Osteoblast (primary cell): Measurements from ENCODE around the gene FILIP1L. TPM values are rescaled to one million over a fixed set of nuclear protein-coding genes. Genes with fewer than 3 reads are reported as not detected.

Experiments used
- DNase-seq: peaks from one replicate; pipeline ENCODE4 v3.0.0; 2011; ENCODE audit warnings: low spot score, mixed read lengths; ENCODE audit not compliant: insufficient read length; ENCODE audit errors: missing footprints
- H2AFZ ChIP-seq: 2 replicates; pipeline ENCODE4 v1.6.0; 2011; ENCODE audit warnings: mild to moderate bottlenecking, low read length
- H3K27ac ChIP-seq: 2 replicates; pipeline ENCODE4 v1.5.1; 2011; ENCODE audit warnings: mild to moderate bottlenecking, low read depth, low read length, moderate library complexity
- H3K27me3 ChIP-seq: 2 replicates; pipeline ENCODE4 v1.6.0; 2012; ENCODE audit warnings: mild to moderate bottlenecking, control low read depth, inconsistent platforms, low read length, moderate library complexity; ENCODE audit not compliant: insufficient read depth
- H3K36me3 ChIP-seq: 2 replicates; pipeline ENCODE4 v1.5.1; 2011; ENCODE audit warnings: mild to moderate bottlenecking, low read length, control low read depth, moderate library complexity; ENCODE audit not compliant: insufficient read depth
- H3K4me1 ChIP-seq: 2 replicates; pipeline ENCODE4 v1.5.1; 2011; ENCODE audit warnings: mild to moderate bottlenecking, low read length, control low read depth, moderate library complexity; ENCODE audit not compliant: insufficient read depth
- H3K4me2 ChIP-seq: 2 replicates; pipeline ENCODE4 v1.6.0; 2011; ENCODE audit warnings: mild to moderate bottlenecking, low read length; ENCODE audit not compliant: insufficient read depth
- H3K4me3 ChIP-seq: fragments of 200-600 bp; sonication (generic); 3 replicates; pipeline ENCODE4 v1.5.1; 2012; ENCODE audit warnings: mild to moderate bottlenecking, low read length, inconsistent platforms; ENCODE audit not compliant: insufficient read depth
- H3K79me2 ChIP-seq: 2 replicates; pipeline ENCODE4 v1.6.0; 2012; ENCODE audit warnings: mild to moderate bottlenecking, low read length, control low read depth, inconsistent platforms; ENCODE audit not compliant: insufficient read depth
- H3K9me3 ChIP-seq: 2 replicates; pipeline ENCODE4 v1.5.1; 2011; ENCODE audit warnings: low read depth, low read length, control low read depth
- H4K20me1 ChIP-seq: 2 replicates; pipeline ENCODE4 v1.6.0; 2012; ENCODE audit warnings: mild to moderate bottlenecking, low read length, control low read depth; ENCODE audit not compliant: insufficient read depth
- total RNA-seq: library from RNA; depleted of rRNA; stranded (reverse); fragments of >200 nt; gene quantifications from 2 replicates; pipeline ENCODE4 v1.2.3, GENCODE V29; 2012
- TF ChIP-seq, protein P1 (sequence below): IDR thresholded peaks from 2 replicates; pipeline ENCODE4 v1.5.1; 2011; ENCODE audit warnings: mild to moderate bottlenecking, low read depth, low read length, moderate library complexity; ENCODE audit errors: extremely low read depth

The FILIP1L gene
- total RNA-seq, 1 donor = 5.8 TPM

DNA sequence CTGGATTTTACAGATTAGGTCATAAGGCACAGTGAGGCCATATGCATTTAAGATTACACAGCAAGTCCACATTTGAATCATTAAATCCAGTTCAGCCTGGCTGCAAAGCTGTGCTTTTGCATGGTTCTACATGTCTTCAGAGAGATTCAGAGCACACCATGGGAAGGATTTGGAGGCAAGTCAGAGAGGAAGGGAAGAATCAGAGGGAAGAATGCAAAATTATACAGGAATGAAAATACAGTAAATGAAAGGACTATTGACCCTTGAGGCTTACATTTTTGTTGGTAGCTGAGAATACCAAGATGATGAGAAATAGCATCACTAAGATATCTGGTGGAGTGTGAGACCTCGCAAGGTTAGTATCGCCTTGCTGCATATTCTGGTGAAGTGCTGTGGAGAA lies 13.9 kb downstream of the FILIP1L start:
- TF ChIP-seq, protein P1, sequence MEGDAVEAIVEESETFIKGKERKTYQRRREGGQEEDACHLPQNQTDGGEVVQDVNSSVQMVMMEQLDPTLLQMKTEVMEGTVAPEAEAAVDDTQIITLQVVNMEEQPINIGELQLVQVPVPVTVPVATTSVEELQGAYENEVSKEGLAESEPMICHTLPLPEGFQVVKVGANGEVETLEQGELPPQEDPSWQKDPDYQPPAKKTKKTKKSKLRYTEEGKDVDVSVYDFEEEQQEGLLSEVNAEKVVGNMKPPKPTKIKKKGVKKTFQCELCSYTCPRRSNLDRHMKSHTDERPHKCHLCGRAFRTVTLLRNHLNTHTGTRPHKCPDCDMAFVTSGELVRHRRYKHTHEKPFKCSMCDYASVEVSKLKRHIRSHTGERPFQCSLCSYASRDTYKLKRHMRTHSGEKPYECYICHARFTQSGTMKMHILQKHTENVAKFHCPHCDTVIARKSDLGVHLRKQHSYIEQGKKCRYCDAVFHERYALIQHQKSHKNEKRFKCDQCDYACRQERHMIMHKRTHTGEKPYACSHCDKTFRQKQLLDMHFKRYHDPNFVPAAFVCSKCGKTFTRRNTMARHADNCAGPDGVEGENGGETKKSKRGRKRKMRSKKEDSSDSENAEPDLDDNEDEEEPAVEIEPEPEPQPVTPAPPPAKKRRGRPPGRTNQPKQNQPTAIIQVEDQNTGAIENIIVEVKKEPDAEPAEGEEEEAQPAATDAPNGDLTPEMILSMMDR = no peak
- Histone ChIP-seq H4K20me1 (no peaks in the 10 kb centered on the region), H2AFZ (no peak overlapping the region), H3K36me3 (no peaks in the 10 kb centered on the region), H3K27me3 (no peaks in the 10 kb centered on the region), H3K79me2 (no peaks in the 10 kb centered on the region), H3K4me1 (peaks cover 42% of the 10 kb centered on the region), H3K9me3 (no peaks in the 10 kb centered on the region), H3K4me2 (peak overlapping the region; percentile 15), H3K4me3 (no peak overlapping the region), H3K27ac (peak overlapping the region; percentile 15)
- DNase-seq = peak; percentile 44

DNA sequence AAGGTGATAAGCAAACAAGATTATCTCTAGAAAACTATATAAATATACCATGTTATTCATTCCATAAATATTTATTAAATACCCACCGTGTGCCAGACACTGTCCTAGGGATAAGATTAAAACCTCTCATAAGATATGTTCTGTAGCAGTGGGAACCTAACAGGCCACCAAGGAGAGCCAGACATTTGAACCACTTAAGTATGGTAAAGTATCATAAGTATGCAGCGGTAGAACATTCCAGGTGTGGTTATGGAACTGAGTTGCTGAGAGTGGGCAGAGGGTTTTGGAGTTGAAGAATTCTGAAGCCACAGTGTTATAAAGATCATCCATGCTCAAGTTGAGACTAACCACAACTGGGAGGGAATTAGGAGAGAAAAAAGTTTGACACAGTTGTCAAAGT lies 14.7 kb downstream of the FILIP1L start:
- TF ChIP-seq, protein P1 = no peak
- Histone ChIP-seq H3K79me2 (no peaks in the 10 kb centered on the region), H3K4me1 (peaks cover 38% of the 10 kb centered on the region), H2AFZ (no peak overlapping the region), H3K27me3 (no peaks in the 10 kb centered on the region), H3K27ac (peak overlapping the region; percentile 15), H3K4me2 (no peak overlapping the region), H4K20me1 (no peaks in the 10 kb centered on the region), H3K9me3 (no peaks in the 10 kb centered on the region), H3K36me3 (no peaks in the 10 kb centered on the region), H3K4me3 (no peak overlapping the region)
- DNase-seq = no peak

DNA sequence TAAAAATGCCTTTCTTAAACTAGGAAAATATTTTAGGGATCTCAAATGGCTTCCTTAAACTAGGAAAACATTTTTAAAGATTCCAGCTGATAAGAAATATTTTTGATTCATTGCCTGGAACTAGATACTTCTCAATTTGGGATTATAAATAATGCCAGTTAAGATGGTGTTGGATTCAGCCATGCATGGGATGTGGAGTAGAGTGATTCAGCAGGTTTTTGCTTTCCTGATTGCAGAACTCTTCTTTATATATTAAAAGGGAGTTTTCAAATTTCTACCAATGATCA lies 15.6 kb downstream of the FILIP1L start:
- Histone ChIP-seq H3K4me3 (no peak overlapping the region), H3K27me3 (no peaks in the 10 kb centered on the region), H3K79me2 (no peaks in the 10 kb centered on the region), H4K20me1 (no peaks in the 10 kb centered on the region), H3K4me1 (peaks cover 30% of the 10 kb centered on the region), H3K27ac (no peak overlapping the region), H3K9me3 (no peaks in the 10 kb centered on the region), H3K4me2 (no peak overlapping the region), H2AFZ (no peak overlapping the region), H3K36me3 (no peaks in the 10 kb centered on the region)
- DNase-seq = no peak
- TF ChIP-seq, protein P1 = no peak

DNA sequence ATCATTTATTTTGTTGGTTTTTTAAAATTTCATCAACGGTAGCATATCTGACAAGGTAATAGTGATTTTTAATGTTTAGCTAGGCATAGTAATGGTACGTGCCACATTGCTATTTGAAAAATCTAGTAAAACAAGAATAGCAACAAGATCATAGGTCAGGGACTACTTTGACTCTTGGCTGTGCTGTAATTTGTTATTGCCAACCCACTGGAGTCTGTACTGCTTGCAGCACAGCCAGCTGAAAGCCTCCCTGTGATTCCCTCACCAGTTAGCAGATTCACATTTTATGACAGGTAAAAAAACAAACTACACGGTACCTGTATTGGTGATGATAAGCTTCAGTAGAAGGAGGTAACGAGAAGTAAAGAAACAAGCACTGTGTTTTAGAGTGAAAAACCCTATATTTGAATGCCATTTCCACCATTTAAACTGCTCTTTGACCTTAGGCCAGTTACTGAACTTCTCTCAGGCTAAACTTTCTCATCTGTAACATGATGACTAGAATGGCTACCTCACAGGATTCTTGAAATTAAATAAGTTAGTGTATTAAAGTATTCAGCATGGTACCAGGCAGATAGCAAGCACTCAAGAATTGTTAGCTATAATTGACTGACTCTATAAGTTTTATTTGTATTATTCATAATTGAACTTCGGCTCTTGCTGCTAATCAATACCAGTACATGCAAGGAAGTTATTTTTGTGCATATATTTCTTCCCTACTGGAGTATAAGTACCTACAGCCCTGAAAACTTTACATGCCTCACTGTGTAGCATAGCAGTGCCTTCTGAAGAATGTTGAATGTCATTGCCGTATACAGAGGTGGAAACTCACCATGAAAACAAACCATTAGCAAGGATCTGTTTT lies 16.1 kb downstream of the FILIP1L start:
- TF ChIP-seq, protein P1 = no peak
- no peak overlapping the region for H2AFZ ChIP-seq
- H3K79me2 ChIP-seq = no peaks in the 10 kb centered on the region
- H3K4me1 ChIP-seq = peaks cover 29% of the 10 kb centered on the region
- H3K4me2 ChIP-seq = no peak overlapping the region
- no peaks in the 10 kb centered on the region for H3K27me3 ChIP-seq
- no peak overlapping the region for H3K4me3 ChIP-seq
- H3K36me3 ChIP-seq = no peaks in the 10 kb centered on the region
- peak; percentile 26 for DNase-seq
- H3K27ac ChIP-seq = no peak overlapping the region
- no peaks in the 10 kb centered on the region for H3K9me3 ChIP-seq
- no peaks in the 10 kb centered on the region for H4K20me1 ChIP-seq
